ENCODE measurements around the gene DTYMK.
"Not testable (repeated sequence)": the region's sequence is repeated elsewhere in the genome, so short reads cannot be mapped to it uniquely, and the experiment has no call there.

Gene DTYMK

DNA sequence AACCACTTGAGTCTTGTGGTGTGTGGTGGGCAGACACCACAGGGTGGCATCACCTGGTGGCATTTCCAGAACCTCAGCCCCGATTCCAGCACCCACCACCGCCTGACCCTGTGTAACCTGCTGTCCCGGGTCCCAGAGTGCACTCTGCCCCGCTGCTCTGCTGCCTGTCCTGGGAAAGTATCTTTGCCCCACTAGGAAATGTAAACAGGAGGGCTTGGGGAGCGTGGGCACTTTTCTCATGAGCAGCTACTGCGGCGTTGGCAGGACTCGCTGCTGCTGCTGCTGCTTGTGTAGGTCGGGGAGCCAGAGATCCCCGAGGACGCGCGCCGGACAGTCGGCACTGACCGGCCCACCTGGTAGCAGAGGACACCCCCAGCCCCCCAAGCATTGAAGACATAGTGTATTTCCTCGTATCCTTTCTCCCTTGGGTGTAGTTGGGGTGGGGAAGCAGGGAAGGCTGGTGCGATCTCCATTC, 13.4 kb downstream of the DTYMK start:
- FAIRE-seq (no peak), DNase-seq (ENCODE audit: insufficient read length, low spot score) (no peak)

DNA sequence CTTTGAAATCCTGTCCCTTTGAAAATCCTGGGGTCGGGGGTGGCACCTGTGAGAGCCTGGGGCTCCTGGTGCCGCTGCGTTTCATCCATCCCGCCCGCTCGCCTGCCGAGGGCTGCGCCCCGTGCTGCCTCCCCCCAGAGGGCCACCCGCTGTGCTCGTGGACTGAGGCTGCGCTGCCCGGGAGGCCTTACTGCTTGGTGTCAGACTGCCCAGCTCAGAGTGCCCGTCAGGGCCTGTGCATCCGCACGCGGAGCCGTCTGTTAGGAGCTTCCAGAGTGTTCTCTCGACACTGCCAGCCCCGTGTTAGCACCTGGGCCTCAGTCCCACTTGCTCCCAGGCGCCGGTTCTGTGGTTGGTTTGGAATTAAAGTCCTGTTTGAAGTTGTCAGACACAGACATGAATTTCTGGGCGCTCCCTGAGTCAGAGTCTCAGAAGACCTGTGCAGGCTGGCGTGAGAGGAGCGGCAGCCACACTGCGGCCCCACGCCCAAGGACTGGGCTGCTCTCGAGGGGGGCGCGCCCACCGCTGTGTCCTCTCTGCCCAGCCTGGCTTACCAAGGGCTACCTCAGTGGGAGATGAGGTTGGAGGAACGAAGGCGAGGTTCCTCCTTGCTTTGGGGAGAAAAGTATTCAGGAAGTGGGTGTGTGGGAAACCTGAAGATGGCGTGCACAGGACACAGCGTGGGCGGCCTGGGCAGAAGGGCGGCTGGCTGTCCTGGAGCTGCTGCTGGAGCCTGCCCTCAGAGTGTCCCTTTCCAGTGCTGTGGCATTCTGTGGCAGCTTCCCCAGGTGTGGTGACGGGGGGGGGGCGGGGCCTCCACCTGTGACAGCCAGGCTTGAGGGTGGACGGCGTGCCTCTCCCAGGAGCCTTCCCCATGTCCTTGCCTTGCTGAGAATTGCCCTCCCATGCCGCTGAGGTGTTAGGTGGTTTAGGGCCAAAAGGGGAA, 14.1 kb downstream of the DTYMK start:
- DNase-seq (ENCODE audit: insufficient read length, low spot score), result no peak
- FAIRE-seq, result no peak

DNA sequence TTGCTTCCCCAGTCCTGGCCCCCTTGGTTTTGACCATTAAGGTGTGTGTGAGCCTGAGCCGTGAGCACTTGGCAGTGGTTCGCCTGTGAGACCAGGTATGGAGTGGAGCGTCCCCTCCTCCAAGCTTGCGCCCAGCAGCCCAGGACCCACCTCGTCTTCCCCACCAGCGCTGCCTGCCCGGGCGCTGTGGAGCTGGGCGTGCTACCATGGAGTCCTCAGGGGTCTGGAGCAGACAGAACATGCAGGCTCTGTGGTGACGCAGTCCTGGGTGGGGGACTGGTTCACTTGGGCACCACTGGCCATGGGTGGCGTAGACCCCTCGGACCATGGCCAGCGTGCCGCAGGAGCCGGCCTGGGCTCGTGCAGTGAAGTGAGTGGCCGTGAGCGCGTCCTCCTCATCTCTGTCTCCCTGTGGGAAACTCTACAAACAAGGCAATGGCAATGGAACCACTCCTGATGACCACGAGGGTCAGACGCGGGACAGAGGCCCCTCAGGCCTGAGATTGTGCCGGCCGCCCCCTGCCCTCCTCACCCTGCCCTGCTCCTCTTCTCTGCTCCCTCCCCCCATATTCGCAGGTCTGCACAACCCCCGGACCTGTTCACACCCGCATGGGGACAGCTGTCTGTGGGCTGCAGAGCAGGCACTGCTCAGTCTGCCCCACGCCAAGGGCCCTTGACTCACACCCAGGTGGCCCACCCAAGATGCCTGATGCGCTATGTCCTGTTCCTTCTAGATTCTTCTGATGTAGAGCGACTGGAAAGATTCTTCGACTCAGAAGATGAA, 15.0 kb downstream of the DTYMK start:
- no peak for DNase-seq (ENCODE audit: insufficient read length, low spot score)
- no peak for FAIRE-seq

DNA sequence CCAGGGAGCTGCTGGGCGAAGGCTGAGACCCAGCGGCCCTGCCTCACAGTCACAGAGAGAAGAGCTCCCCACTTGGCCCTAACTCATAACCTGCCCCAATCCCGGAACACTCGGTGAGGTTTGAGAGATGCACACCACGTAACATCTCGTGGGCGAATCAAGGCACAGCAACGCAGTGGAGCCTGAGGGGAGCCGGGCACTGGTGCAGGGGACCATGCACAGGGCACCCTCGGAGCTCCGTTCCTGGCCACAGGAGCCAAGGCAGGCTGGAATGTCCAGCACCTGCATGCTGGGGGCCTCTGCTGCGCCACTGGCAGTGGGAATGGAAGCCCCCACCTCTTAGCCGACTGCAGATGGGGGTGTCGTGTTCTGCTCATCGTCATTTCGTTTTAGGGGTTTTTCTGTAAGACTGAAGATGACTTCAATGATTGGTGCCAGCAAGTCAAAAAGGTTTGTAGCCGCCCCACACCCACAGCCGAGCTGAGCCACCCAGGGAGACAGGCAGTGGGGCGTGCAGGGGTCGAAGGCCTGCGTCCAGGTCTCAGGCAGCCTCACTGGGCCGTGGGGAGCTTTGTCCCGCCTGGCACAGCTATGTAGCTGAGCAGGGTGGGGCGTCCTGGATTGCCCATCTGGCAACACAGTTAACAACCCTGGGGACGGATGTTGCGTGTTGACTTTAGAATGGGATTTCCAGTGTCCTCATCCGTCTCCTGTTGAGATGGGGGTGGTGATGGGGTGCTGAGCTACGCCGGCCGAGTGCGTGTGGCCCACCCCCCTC, 16.1 kb downstream of the DTYMK start:
- DNase-seq (ENCODE audit: insufficient read length, low spot score) (no peak), FAIRE-seq (no peak)

DNA sequence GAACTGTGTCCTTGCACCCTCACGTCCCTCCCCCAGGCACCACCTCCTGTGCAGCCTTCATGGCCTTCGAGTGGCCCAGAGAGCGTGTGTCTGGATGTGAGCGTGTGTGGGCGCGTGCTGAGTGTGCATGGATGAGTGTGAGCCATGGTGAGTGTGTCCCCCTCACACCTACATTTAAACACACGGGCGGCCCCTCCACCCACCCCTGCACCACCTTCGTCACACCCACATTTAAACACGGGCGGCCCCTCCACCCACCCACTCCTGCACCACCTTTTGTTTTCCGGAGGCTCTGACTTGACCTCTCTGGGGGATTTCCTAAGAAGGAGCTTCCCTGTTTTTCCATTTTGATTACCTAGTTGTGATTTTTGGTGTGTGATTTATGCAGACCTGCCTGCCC, 17.8 kb downstream of the DTYMK start:
- FAIRE-seq (no peak), DNase-seq (ENCODE audit: insufficient read length, low spot score) (no peak)

DNA sequence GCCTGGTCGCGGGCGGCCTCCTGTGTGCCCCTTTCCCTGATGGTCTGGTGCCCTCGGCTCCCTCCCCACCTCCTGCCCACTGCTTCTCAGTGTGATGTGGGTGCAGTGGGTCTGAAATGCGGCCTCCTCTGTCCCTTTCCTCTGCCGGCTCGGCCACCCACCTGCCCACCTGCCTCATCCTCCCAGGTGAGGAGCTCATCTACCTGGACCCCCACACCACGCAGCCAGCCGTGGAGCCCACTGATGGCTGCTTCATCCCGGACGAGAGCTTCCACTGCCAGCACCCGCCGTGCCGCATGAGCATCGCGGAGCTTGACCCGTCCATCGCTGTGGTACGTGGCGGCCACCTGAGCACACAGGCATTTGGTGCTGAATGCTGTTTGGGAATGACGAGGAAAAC, 18.3 kb downstream of the DTYMK start:
- no peak for FAIRE-seq
- DNase-seq (ENCODE audit: insufficient read length, low spot score), result no peak

DNA sequence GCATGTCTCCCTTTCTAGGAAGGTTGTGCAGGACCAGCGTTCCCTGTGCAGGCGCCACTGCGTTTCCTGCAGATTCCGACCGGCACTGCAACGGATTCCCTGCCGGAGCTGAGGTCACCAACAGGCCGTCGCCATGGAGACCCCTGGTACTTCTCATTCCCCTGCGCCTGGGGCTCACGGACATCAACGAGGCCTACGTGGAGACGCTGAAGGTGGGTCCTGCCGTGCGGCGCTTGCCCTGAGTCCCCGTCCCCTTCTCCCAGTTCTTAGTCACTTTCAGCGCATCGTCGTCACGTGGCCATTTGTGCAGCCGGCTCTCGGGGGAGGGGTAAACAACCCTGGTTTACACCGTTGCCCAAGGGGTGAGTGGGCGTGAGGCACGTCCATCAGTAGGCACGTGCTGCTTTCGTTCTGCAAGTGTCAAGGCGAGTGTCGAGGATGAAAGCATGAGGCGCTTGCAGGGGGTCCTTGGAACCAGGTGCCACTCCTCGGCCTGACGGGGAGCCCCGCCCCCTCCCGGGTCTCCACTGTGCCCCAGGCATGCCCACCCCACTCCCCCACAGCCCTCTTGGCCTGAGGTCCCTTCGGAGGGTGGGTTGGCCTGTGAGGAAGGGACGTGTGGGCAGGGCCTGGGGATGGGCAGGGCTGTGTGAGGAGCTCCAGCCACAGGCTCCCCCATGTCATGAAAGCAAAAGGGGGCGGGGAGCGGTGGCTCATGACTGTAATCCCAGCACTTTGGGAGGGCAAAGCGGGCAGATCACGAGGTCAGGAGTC, 19.8 kb downstream of the DTYMK start:
- FAIRE-seq, result no peak
- no peak for DNase-seq (ENCODE audit: insufficient read length, low spot score)

DNA sequence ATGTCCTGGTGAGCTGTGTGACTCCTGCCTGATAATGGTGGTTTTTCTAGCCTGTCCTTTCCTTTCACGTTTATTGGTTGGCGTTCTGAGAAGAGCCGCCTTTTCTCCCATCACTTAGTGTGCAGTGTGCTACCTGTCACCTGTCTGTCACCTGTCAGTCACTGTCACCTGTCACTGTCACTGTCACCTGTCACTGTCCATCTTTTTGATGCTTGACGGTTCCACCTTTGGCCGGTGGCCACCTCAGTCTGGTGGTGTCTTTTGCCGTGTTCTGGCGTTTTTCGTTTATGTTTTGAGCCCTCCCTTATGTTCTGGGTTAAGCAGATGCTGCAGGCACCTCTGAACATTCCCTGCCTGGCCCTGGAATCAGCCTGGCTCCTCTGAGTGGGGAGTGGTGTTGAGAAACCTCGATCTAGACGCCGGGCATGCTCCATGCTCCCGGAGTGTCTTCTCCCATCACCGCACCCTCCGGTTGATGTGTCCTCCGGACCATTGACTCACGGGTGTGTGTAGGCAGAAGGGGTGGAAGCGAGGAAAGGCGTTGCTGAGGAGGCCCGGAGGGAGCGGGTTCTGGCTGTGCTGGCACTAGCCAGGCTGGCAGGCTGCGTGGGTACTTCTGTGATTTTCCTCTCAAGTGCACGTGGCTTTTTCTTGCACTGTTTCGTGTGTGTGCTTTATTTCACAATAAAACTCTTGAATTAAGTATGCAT, 20.7 kb downstream of the DTYMK start:
- FAIRE-seq (no peak), DNase-seq (ENCODE audit: insufficient read length, low spot score) (no peak)

DNA sequence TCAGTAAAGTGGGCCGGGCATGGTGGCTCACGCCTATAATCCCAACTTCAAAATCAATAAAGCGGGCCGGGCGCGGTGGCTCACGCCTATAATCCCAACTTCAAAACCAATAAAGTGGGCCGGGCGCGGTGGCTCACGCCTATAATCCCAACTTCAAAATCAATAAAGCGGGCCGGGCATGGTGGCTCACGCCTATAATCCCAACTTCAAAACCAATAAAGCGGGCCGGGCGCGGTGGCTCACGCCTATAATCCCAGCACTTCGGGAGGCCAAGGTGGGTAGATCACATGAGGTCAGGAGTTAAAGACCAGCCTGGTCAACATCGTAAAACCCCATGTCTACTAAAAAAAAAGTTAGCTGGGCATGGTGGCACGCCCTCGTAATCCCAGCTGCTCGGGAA, 23.9 kb downstream of the DTYMK start:
- FAIRE-seq; DNase-seq (ENCODE audit: insufficient read length, low spot score): not testable (repeated sequence)

DNA sequence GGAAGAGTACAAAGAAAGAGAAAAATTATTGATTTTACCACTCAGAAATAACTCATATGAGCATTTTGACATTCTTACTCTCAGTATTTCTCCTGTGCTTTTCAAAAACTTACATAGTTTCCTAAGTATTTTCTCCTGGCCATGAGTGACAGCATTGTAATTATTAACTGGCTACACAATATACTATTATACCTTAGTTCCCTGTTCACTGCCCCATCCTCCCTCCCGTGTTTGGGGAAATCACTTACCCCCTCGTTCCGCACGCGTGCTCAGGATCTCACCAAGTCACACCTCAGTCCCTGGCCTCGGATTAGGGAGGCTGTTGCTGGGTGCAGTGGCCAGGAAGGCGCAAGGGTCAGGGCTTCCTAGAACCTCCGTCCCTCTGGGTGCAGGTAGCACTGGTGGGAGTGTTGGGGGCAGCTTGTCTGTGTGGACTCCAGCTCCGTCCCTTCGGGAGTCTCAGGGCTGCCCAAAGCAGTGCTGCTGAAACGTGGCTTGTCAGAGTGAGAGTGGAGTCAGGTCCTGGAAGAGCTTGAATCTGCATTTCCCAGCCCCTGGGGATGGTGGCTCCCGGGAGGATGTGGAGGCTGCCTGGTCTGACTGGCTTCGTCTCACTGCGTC, 25.9 kb downstream of the DTYMK start:
- FAIRE-seq (no peak), DNase-seq (ENCODE audit: insufficient read length, low spot score) (no peak)

DNA sequence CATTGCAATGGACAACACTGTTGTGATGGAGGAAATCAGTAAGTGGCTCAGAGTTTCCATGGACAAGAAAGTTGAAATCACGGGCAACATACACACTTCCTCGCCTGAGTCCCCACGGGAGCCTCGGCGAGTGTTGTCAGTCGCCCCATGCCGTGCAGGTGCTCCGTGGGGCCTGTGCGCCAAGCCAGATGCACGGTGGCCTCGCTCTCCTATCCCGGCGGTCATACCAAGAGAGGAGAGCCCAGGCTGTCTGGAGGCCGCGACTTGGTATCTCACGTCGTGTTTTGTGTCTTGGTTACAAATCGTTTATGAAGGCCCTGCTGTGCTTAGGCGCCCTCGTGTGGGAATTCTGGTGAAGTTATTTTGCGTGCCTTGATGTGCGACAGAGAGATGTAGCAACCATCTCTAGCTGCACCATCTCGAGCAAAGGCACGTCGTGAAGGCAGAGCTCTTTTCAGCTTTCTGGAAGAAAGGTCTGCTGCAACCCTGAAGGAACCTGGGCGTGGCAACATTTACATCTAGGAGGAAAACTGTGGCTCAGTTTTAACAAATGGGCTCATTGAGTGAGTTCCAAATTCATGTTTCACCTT, 27.4 kb downstream of the DTYMK start:
- FAIRE-seq (no peak), DNase-seq (ENCODE audit: insufficient read length, low spot score) (no peak)

DNA sequence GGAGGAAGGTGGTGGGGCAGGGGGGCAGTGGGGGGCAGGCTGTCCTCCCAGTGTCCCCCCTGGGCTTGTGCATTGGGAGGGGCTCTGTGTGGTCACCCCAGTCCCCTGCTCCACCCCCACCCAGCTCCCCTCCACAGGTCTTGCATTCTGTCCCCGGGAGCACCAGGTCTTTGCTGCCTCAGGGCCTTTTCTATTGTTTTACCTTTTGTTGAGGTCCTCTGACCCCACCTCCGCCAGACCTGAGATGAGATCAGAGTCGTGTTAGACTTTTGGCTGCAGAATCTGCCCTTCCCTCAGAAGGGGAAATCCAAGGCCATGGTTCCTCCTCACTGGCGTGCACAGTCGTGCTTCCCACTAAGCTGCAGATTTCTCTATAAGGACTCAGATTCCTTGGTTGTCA, 28.3 kb downstream of the DTYMK start:
- FAIRE-seq (no peak), DNase-seq (ENCODE audit: insufficient read length, low spot score) (no peak)

DNA sequence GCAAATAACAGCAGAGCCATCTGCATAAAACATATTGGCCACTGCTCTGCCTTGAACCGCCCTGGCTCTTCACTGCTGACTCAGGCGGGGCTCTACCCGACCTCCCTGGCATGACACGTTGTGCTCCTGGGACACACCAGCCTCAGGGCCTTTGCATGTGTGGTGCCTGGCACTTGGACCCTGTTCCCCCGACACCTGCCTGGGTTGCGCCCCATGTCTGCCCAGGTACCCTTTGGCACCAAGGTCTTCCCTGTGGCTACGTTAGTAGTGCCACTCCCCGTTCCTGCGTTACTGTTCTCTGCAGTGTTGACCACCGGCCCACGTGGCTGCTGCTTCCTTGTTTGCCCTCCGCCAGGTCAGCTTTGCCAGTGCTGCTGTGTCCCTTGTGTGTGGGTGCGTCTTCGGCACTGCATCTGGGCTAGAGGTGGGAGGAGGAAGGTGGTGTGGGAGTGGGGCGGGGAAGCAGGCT, 28.8 kb downstream of the DTYMK start:
- DNase-seq (ENCODE audit: insufficient read length, low spot score) (no peak), FAIRE-seq (no peak)

DNA sequence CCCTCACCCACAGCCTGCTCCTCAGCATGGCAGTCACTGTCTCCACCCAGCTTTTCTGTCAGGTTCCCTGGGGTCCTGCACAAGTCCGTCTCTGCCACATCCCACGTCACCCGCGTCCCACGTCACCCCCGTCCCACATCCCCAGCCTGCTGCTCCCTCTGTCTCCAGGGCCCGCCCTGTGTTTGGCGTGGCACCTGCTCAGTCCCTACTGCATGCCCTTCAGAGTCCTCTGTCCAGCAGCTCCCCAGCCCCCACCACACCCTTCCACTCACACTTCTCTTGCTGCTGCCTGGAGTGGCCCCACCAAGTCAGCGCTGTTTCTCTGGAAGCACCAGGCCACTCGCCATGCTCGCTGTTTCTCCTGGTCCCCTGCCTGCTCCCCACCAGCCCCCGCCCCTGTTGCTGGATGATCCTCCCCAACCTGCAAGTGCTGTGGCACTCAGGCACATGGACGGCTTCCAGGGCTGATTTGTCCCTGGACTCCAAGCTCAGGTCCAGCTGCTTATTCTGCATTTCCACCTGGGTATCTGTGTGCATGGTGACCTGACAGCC, 30.3 kb downstream of the DTYMK start:
- DNase-seq (ENCODE audit: insufficient read length, low spot score) (no peak), FAIRE-seq (no peak)

DNA sequence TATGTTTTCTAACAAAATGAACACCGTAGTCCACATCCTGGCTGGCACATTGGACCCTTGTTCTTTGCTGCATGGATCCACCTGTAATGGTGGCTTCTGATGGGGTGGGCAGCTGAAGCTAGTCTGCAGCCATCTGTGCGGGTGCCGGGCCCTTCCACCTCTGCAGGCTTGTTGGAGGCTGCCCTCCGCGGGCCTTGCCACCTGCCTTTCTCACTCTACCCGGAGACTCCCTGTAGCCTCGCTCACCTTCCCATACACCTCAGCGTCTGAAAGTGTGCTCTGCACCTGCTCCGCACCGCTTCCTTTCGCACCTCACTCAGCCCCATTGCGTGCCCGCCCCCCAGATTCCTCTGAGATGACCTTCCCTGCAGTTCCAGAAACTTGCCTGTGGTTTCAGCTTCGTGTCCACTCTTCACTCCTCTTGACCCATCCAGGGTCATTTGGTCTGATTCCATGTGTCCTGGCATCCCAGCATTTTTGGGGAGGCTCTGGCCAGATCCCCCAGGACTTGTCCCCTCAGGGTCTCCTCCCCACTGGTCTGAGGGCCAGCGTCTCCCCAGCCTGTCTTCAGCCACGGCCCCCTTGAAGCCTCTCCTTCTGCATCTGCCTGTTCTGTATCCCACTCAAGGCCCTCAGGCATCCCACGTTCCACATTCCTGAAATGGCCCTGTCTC, 31.0 kb downstream of the DTYMK start:
- FAIRE-seq (no peak), DNase-seq (ENCODE audit: insufficient read length, low spot score) (no peak)

DNA sequence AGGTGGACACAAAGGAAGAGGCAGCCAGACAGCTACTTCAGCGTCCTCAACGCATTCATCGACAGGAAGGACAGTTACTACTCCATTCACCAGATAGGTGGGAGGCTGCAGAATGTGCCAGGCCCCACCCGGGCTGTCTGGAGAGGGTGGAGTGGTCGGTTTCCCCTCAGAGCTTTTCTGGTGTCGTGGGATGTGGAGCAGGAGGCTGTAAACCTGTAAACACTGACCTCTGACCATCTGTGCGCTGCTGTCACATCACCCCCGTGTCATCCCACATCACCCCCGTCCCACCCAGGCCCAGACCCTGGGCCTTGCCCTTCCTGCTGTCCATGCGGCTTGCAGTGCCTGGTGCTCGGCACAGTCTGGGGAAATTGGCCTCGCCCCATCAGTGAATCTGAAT, 32.1 kb downstream of the DTYMK start:
- no peak for DNase-seq (ENCODE audit: insufficient read length, low spot score)
- no peak for FAIRE-seq

DNA sequence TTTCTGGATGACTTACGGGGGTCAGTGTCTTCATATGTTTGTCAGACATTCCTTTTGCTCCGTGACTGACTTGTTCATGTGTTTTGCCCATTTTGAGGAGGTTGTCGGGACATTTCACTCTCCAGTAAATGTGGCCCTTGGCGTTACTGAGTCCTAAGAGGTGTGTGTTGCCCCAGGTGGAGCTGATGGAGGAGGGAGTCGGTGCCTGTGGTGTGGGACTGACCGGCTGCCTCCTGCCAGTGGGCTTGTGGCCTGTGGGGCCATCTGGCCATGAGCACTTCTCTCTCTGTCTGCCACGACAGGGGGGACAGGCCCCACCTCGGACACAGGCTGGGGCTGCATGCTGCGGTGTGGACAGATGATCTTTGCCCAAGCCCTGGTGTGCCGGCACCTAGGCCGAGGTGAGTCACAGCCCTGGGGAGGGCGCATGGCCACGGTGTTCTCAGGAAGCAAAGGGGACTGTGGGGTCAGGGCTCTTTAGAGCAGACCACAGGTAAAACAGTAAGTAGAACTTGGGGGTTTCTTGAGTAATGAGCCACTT, 33.3 kb downstream of the DTYMK start:
- no peak for FAIRE-seq
- DNase-seq (ENCODE audit: insufficient read length, low spot score), result no peak

DNA sequence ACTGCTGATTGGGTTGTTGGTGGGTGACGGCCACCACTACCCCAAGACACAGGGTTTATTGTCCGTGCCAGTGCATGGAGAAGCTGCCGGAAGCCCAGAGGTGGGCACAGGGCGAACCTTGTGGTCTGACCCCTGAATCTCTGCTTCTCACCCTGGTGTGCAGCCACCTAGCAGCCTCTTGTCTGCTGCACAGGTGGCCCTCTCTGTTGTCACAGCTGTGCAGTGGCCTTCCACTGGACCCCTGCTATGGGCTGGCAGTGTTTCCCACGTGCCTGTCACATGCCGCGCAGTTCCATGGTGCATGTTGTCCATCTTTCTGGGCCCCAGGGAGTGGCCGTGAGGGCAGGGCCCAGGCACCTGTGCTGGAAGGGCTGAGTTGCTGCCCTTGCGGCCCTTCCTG, 33.9 kb downstream of the DTYMK start:
- FAIRE-seq (no peak), DNase-seq (ENCODE audit: insufficient read length, low spot score) (no peak)

All from GM19239 (cell line).